ENCODE results near the gene SF3B4. TPM values are rescaled to one million over a fixed set of nuclear protein-coding genes. Genes with fewer than 3 reads are reported as not detected.
A peak's percentile ranks its signal among the peaks of the same experiment; 100 is the strongest.

Gene SF3B4
- total RNA-seq, 2 donors from 2014 or later: 5.7 to 12.3 TPM

DNA sequence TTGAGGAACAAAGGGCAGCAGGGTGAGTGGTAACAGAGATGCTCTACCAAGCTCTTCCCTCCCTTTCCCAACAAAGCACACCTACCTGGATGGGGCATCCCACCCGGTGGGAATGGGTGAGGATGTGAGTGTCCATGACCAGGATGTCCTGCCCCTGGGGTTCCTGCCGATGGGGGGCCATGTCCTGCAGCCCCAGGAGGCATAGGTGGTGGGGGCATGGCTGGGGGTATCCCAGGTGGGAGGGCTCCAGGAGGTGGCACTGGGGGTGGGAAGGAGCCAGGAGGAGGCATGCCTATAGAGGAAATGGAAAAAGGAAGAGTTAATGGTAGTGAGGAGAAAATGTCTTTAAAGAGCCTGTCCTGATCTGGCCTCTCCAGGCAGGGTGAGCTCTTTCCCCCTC is 1.9 kb downstream of the SF3B4 start:
- no peak overlapping the region for H3K27ac ChIP-seq
- H3K9me3 ChIP-seq: no peaks in the 10 kb centered on the region
- DNase-seq (ENCODE audit: low spot score): no peak
- H3K36me3 ChIP-seq: peaks cover 44% of the 10 kb centered on the region
- peaks cover 0 to 25% of the 10 kb centered on the region in 2 donors for H3K4me1 ChIP-seq
- TF ChIP-seq, protein P1, sequence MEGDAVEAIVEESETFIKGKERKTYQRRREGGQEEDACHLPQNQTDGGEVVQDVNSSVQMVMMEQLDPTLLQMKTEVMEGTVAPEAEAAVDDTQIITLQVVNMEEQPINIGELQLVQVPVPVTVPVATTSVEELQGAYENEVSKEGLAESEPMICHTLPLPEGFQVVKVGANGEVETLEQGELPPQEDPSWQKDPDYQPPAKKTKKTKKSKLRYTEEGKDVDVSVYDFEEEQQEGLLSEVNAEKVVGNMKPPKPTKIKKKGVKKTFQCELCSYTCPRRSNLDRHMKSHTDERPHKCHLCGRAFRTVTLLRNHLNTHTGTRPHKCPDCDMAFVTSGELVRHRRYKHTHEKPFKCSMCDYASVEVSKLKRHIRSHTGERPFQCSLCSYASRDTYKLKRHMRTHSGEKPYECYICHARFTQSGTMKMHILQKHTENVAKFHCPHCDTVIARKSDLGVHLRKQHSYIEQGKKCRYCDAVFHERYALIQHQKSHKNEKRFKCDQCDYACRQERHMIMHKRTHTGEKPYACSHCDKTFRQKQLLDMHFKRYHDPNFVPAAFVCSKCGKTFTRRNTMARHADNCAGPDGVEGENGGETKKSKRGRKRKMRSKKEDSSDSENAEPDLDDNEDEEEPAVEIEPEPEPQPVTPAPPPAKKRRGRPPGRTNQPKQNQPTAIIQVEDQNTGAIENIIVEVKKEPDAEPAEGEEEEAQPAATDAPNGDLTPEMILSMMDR (IDR thresholded peaks at IDR 0.05): no peak
- no peaks in the 10 kb centered on the region for H3K27me3 ChIP-seq
- no peak overlapping the region for H3K4me3 ChIP-seq

DNA sequence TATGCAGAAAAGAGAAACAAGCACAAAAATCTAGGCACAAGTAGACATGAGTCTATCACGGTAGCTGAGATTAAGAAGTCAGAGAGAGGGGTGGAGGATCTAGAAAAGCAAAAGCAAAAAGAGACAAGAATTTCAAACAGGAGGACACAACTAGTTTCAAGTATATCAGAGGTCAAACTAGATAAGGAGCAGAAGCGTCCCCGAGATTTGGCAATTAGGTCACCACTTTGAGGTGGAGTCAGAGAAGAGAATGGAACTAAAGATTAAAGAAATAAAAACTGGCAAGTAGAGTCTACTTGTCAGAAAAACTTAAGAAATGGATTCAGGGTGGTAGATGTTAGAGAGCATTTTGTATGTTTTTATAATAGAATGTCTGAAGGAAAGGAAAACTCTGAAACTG is 2.3 kb downstream of the SF3B4 start:
- H3K36me3 ChIP-seq: peaks cover 44% of the 10 kb centered on the region
- H3K27me3 ChIP-seq: no peaks in the 10 kb centered on the region
- H3K4me3 ChIP-seq: no peak overlapping the region
- DNase-seq (ENCODE audit: low spot score): no peak
- no peak overlapping the region for H3K27ac ChIP-seq
- TF ChIP-seq, protein P1 (IDR thresholded peaks at IDR 0.05): no peak
- no peaks in the 10 kb centered on the region for H3K9me3 ChIP-seq
- H3K4me1 ChIP-seq: peaks cover 0 to 25% of the 10 kb centered on the region in 2 donors

DNA sequence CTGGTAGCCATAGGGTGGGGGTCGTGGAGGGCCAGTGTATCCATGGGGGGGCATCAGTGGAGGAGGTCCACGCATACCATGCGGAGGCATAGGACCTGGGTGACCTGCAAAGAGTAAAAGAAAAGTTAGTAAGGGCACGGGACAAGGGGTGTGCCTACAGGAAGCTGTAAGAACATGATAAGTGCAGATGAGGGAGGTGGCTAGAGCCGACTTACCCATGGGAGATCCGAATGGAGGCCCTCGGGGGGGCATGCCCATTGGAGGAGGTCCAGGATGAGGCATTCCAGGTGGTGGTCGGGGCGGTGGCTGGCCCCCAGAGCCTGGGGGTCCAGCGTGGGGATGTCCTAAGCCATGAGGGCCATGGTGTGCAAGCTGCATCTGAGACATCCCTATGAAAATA is 4.0 kb downstream of the SF3B4 start:
- no peaks in the 10 kb centered on the region for H3K9me3 ChIP-seq
- TF ChIP-seq, protein P1 (IDR thresholded peaks at IDR 0.05): no peak
- no peaks in the 10 kb centered on the region for H3K27me3 ChIP-seq
- H3K36me3 ChIP-seq: peaks cover 44% of the 10 kb centered on the region
- no peak overlapping the region for H3K4me3 ChIP-seq
- peaks cover 0 to 24% of the 10 kb centered on the region in 2 donors for H3K4me1 ChIP-seq
- H3K27ac ChIP-seq: no peak overlapping the region
- DNase-seq (ENCODE audit: low spot score): no peak

DNA sequence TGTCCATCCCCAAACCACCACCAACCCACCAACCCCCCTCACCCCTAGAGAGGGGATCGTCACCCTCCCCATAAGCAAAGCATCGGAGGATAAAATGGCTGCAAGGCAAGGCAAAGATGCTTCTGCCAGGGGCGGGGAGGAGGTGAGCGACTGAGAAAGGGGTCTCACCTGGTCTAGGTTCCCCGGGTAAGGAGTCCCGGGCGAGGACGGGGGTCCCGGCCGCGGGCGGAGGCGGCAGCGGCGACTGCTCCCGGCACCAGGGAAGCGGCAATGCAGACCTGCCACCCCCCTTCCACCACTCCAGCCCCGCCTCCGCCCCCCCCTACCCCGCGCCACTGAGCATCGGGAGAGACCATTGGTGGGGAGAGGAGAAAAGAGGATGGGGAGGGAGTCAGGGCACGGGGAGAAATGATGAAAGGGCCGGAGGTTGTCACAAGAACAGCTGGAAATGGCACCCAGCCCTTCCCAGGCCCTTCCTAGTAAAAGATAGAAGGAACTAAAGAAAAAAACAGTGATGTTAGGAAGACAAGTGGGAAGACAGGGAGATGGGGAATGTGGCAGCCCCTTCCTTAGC is 9.9 kb downstream of the SF3B4 start, which contains the start of gene SV2A:
Gene SV2A, minus strand, starts transcription at position 274 of the 574 bp plus-strand sequence. CDS start 4,004 bp downstream, outside the sequence.
- Histone ChIP-seq H3K27me3 (no peaks in the 10 kb centered on the region), H3K4me1 (peaks cover 0 to 15% of the 10 kb centered on the region in 2 donors)
- DNase-seq (ENCODE audit: low spot score): no peak

DNA sequence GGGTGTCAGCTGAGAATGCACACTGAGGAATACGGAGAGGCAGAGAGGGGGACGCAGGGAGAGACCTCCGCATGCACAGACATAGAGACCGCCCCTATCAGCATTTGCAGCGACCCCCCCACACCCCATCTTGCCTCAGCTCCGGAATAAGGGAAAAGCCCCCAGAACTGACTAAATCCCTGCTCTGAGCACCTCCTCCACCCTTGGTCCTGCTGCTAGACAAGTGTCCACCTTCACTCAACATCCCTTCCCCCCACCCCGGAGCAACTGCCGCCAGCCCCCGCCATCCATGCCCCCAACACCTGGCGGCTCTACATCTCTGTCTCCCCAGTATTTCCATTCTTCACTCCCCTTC is 10.7 kb downstream of the SF3B4 start:
- H3K27me3 ChIP-seq: no peaks in the 10 kb centered on the region
- H3K36me3 ChIP-seq: no peaks in the 10 kb centered on the region
- TF ChIP-seq, protein P1 (IDR thresholded peaks at IDR 0.05): no peak
- peaks cover 0 to 15% of the 10 kb centered on the region in 2 donors for H3K4me1 ChIP-seq
- peak overlapping the region; percentile 52 to 56 for H3K4me3 ChIP-seq
- H3K27ac ChIP-seq: no peak overlapping the region
- no peaks in the 10 kb centered on the region for H3K9me3 ChIP-seq
- no peak for DNase-seq (ENCODE audit: low spot score)

More for the DNA sequence above, 9.9 kb downstream of the SF3B4 start, which contains the start of gene SV2A:
- TF ChIP-seq, protein P1 (IDR thresholded peaks at IDR 0.05): no peak
- peaks cover 3% of the 10 kb centered on the region for H3K36me3 ChIP-seq
- H3K27ac ChIP-seq: peak within 1 kb of the TSS in 1 of 2 donors; percentile 21
- no peaks in the 10 kb centered on the region for H3K9me3 ChIP-seq
- H3K4me3 ChIP-seq: peak within 1 kb of the TSS; percentile 52 to 56
